ENCODE results near the gene QSOX2.

QSOX2 gene

DNA sequence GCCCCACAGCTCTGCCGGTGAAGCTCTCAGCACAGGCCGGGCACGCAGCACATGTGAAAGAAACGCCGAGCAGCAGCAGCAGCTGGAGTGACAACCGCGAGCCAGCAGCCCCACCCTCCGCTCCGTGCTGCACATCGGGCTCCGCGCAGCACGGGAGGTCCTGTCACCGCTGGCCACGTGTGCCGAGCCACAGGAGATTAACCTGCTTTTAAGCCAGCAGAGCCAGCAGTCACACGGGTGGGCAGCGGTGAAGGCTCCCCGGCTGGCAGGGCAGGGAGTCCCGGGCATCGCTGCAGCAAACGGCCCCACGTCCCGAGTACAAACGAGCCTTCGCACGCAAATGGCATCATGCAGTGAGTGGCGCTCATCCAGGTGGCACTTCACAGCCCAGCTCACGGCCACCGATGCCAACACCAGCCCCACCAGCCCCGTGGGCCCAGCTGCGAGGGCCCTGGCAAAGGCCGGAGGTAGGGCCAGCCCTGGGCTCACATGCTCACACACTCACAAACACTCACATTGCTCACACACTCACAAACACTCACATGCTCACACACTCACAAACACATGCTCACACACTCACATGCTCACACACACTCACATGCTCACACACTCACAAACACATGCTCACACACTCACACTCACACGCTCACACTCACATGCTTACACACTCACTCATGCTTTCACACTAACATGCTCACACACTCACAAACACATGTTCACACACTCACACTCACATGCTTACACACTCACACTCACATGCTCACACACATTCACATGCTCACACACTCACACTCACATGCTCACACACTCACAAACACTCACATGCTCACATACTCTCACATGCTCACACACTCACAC, 47.2 kb upstream of the QSOX2 start:
- H3K9me3 ChIP-seq (ENCODE audit: severe bottlenecking), result peaks cover 6% of the 10 kb centered on the region
- no peak overlapping the region for H3K27ac ChIP-seq
- H3K36me3 ChIP-seq, result no peaks in the 10 kb centered on the region
- H3K27me3 ChIP-seq (ENCODE audit: insufficient read depth, low read depth, severe bottlenecking), result no peaks in the 10 kb centered on the region
- no peak for DNase-seq
- no peak overlapping the region for H3K4me3 ChIP-seq (ENCODE audit: low read depth, low read length)
- TF ChIP-seq, protein P1, sequence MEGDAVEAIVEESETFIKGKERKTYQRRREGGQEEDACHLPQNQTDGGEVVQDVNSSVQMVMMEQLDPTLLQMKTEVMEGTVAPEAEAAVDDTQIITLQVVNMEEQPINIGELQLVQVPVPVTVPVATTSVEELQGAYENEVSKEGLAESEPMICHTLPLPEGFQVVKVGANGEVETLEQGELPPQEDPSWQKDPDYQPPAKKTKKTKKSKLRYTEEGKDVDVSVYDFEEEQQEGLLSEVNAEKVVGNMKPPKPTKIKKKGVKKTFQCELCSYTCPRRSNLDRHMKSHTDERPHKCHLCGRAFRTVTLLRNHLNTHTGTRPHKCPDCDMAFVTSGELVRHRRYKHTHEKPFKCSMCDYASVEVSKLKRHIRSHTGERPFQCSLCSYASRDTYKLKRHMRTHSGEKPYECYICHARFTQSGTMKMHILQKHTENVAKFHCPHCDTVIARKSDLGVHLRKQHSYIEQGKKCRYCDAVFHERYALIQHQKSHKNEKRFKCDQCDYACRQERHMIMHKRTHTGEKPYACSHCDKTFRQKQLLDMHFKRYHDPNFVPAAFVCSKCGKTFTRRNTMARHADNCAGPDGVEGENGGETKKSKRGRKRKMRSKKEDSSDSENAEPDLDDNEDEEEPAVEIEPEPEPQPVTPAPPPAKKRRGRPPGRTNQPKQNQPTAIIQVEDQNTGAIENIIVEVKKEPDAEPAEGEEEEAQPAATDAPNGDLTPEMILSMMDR (IDR thresholded peaks at IDR 0.05; ENCODE audit: low read depth, low read length), result no peak

DNA sequence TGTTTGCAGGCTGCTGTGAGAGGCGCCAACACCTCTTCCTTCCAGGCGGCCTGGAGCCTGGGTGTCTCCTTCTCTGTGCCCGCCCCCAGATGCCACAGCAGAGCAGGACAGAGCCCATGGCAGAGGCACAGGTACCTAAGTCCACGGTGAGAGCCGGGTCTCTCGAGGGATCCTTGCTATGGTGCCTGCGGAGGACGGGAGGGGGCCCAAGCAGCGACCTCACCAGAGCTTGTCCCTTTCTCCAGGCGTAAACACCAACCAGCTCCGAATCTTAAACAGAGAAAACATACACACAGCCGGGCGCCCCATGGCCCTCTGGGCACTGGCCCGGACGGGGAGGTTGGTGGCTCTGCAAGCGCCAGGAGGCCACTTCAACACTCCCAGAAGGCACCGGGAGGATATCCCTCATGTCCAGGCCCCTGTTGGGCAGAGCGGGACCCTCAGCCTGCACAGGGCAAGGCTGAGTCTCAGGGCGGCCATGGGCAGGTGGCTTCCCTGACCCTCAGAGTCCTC, 46.5 kb upstream of the QSOX2 start:
- Histone ChIP-seq H3K36me3 (no peaks in the 10 kb centered on the region), H3K27ac (no peak overlapping the region), H3K4me3 (ENCODE audit: low read depth, low read length) (no peak overlapping the region), H3K27me3 (ENCODE audit: insufficient read depth, low read depth, severe bottlenecking) (no peaks in the 10 kb centered on the region), H3K9me3 (ENCODE audit: severe bottlenecking) (peaks cover 6% of the 10 kb centered on the region)
- TF ChIP-seq, protein P1 (IDR thresholded peaks at IDR 0.05; ENCODE audit: low read depth, low read length), result no peak
- DNase-seq, result no peak

DNA sequence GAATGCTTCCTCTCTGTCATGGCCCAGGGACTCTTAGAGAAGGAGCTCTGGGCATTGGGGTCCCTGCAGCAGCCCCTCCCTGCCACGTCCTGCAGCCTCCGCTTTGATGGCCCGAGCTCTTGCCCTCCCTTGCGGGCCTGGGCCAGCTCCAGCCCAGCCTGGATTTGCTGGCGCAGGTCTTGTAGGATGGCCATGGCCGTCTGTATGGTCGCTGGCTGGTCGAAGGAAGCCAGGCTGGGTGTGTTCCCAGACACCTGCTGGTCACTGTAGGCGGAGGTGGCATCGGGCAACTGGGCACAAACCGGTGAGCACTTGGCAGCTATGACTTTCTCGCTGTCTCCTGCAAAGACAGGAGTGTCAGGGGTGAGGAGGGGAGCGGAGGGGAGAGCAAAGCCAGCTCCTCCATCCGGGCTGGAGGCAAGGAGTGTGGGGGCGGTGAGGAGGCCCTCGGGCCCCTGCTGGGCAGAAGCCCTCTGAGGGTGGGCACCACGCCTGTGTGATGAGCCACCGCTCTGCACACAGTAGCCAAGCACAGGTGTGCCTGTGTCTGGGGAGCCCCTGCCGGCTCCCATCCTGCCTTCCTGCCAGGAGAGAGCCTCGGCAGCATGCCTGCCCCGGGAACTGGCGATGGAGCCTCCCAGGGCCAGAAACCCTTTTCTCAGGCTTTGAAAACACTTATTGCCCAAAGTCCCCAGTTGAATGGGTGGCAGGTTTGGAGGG, 45.9 kb upstream of the QSOX2 start:
- DNase-seq, result no peak
- Histone ChIP-seq H3K27ac (no peak overlapping the region), H3K9me3 (ENCODE audit: severe bottlenecking) (peaks cover 6% of the 10 kb centered on the region), H3K4me3 (ENCODE audit: low read depth, low read length) (no peak overlapping the region), H3K27me3 (ENCODE audit: insufficient read depth, low read depth, severe bottlenecking) (no peaks in the 10 kb centered on the region), H3K36me3 (no peaks in the 10 kb centered on the region)
- TF ChIP-seq, protein P1 (IDR thresholded peaks at IDR 0.05; ENCODE audit: low read depth, low read length), result no peak

DNA sequence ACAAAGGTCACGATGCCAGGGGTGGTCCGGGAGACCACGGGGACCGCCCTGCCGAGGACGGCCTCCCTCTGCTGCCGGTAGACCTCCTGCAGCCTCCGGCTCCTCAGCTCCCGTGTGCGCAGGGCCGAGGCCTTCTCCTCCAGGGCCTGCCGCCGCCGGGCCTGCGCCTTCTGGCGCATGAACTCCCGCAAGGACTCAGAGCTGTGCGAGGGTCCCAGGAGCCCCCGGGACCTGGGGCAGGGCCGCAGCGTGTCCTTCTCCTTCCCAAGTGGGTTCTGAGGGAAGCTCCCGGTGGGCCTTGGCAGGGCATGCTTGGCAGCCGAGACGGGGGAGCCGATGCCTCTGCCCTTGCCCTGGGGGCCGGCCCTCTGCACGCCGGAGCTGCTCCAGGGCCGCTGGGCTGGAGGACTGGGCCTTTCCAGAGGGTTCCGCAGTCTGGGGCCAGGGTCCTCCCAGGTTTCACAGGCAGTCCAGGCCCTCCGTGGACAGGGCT, 44.9 kb upstream of the QSOX2 start:
- Histone ChIP-seq H3K27me3 (ENCODE audit: insufficient read depth, low read depth, severe bottlenecking) (no peaks in the 10 kb centered on the region), H3K36me3 (no peaks in the 10 kb centered on the region)
- TF ChIP-seq, protein P1 (IDR thresholded peaks at IDR 0.05; ENCODE audit: low read depth, low read length), result no peak

DNA sequence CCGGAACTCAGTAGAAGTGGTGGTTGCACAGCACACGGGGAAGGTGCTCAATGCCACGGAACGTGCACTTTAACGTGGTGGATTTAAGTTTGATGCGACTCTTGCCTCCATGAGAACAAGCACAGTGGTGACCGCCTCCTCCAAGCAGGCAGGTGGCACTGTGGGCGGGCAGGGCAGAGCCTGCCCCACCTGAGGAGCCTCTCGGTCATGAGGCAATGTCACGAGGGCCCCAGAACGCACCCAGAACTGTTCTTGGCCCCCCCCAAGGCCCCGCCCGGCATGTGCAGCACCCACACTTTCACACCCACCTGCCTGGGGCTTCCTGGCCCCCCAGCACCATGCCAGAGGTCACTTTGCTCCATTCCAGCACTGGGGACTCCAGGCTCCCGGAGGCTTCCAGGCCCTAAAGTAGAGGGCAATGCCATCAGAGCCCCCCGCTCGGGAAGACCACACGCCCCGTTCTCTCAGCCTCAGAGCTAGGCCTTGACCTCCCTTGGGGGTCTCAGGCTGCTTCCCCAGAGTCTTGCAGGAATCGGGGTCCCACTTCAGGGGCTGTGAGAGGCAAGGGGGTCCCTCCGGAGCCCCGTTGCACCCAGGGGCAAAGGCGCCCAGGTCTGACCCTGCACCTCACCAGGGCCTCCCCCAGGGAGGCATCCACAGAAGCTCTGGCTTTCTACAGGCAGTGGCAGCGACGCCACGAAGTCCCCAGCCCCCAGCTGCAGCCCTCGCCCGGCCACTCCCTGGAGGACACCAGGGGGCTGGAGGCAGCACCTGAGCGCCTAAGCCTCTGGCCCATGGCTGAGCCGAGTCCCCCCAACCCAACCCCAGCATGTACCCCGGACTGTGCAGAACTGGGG, 44.3 kb upstream of the QSOX2 start:
- no peaks in the 10 kb centered on the region for H3K27me3 ChIP-seq (ENCODE audit: insufficient read depth, low read depth, severe bottlenecking)
- TF ChIP-seq, protein P1 (IDR thresholded peaks at IDR 0.05; ENCODE audit: low read depth, low read length), result 0 out of 2 replicates have a peak, but pooled peaks have one; percentile 18
- H3K4me3 ChIP-seq (ENCODE audit: low read depth, low read length), result no peak overlapping the region
- no peak for DNase-seq
- no peaks in the 10 kb centered on the region for H3K36me3 ChIP-seq
- peaks cover 6% of the 10 kb centered on the region for H3K9me3 ChIP-seq (ENCODE audit: severe bottlenecking)
- H3K27ac ChIP-seq, result no peak overlapping the region

More for the DNA sequence above, 44.9 kb upstream of the QSOX2 start:
- no peak for DNase-seq
- Histone ChIP-seq H3K4me3 (ENCODE audit: low read depth, low read length) (no peak overlapping the region), H3K9me3 (ENCODE audit: severe bottlenecking) (peaks cover 6% of the 10 kb centered on the region), H3K27ac (no peak overlapping the region)

Data from WERI-Rb-1 (cell line).